ENCODE data around the gene UBXN10. TPM values are rescaled to one million over a fixed set of nuclear protein-coding genes. Genes with fewer than 3 reads are reported as not detected.
A peak's percentile ranks its signal among the peaks of the same experiment; 100 is the strongest.

The UBXN10 gene
- total and polyA plus RNA-seq, 2 of the 8 experiments (the other 6 are each of a cell fraction or from before 2014, with no cell fraction given) = 0.43 to 0.68 TPM

DNA sequence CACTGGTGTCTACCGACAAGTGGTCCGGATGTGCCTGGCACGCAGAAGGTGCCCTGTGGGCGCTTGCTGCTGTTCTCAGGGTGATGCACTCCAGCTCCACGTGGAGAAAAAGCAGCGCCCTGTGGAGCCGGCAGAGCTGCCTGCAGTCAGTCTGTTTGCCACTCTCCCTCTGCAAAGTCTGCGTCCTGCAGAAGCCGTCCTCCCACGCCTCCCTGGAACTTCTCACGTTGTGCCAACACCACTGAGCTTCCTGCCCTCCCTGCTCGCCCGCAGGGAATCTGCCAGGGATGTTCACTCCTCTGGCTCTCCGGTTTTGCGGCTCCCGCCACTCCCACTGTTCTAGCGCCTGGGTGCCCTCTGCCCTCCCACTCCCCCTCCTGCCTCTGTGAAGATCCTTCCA is 19.8 kb upstream of the UBXN10 start:
- CTCF ChIA-PET (ENCODE audit: partially characterized antibody) = interaction anchor here (0.6 to 8.4 kb wide), 43 partner anchors 8 to 327 kb away, joined by 3 to 89 read pairs (median 5); partner anchors contain the start of genes PLA2G2A and PLA2G2D
- H3K9ac ChIP-seq (replicated peaks in 1 of 4; ENCODE audit: extremely low read depth in 1 of 4, low read depth in 3 of 4, low read length in 3 of 4) = no peak overlapping the region

More for the DNA sequence above, 19.8 kb upstream of the UBXN10 start:
- H2AFZ ChIP-seq (ENCODE audit: low read length) = no peak overlapping the region
- no peak overlapping the region for H3K4ac ChIP-seq (replicated peaks; ENCODE audit: insufficient read length, low read depth, low read length)
- no peak overlapping the region for H2BK20ac ChIP-seq (ENCODE audit: low read length)
- H3K4me1 ChIP-seq (replicated peaks in 1 of 4; ENCODE audit: control insufficient read depth in 3 of 4, insufficient read depth in 4 of 4, low read length in 3 of 4) = peaks cover 0 to 5% (median 0%) of the 10 kb centered on the region in 4 experiments; a peak in 2 of 7 replicates
- H3K14ac ChIP-seq (ENCODE audit: insufficient read length) = no peak overlapping the region
- H3K36me3 ChIP-seq (ENCODE audit: control insufficient read depth in 2 of 4, insufficient read depth in 4 of 4, low read length in 3 of 4) = no peaks in the 10 kb centered on the region
- no peaks in the 10 kb centered on the region; the same call in 1 of the 2 replicates for H3K79me1 ChIP-seq (ENCODE audit: low read depth, low read length)
- H3K56ac ChIP-seq (replicated peaks; ENCODE audit: insufficient read length, low read depth, low read length) = no peak overlapping the region
- peak overlapping the region; percentile 93; the same call in 1 of the 2 replicates for H2BK12ac ChIP-seq (ENCODE audit: low read depth, low read length)
- H2BK5ac ChIP-seq (ENCODE audit: low read depth, low read length) = no peak overlapping the region
- H3K23me2 ChIP-seq (ENCODE audit: low read depth, low read length) = no peaks in the 10 kb centered on the region
- TF ChIP-seq BACH1 (IDR thresholded peaks at IDR 0.05; ENCODE audit: low read length) (no peak), TCF12 (IDR thresholded peaks at IDR 0.05; ENCODE audit: low read depth, low read length) (no peak), RFX5 (IDR thresholded peaks at IDR 0.05; ENCODE audit: borderline replicate concordance, low read depth, low read length) (no peak), ASH2L (IDR thresholded peaks at IDR 0.05; ENCODE audit: low read length) (no peak), POU5F1 (IDR thresholded peaks at IDR 0.05; ENCODE audit: low read depth, low read length) (no peak), NANOG (IDR thresholded peaks at IDR 0.05; ENCODE audit: insufficient read depth, low read depth, low read length, poor library complexity, severe bottlenecking) (no peak), POLR2AphosphoS5 (IDR thresholded peaks at IDR 0.05; ENCODE audit: low read depth, low read length) (no peak), BRCA1 (IDR thresholded peaks at IDR 0.05; ENCODE audit: low read depth, low read length) (no peak), SIX5 (IDR thresholded peaks at IDR 0.05; ENCODE audit: low read depth, low read length) (no peak), GTF2F1 (IDR thresholded peaks at IDR 0.05; ENCODE audit: borderline replicate concordance, low read depth, low read length) (no peak)
- TF ChIP-seq, protein P1, sequence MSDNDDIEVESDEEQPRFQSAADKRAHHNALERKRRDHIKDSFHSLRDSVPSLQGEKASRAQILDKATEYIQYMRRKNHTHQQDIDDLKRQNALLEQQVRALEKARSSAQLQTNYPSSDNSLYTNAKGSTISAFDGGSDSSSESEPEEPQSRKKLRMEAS (IDR thresholded peaks at IDR 0.05) = no peak
- TF ChIP-seq, protein P2, sequence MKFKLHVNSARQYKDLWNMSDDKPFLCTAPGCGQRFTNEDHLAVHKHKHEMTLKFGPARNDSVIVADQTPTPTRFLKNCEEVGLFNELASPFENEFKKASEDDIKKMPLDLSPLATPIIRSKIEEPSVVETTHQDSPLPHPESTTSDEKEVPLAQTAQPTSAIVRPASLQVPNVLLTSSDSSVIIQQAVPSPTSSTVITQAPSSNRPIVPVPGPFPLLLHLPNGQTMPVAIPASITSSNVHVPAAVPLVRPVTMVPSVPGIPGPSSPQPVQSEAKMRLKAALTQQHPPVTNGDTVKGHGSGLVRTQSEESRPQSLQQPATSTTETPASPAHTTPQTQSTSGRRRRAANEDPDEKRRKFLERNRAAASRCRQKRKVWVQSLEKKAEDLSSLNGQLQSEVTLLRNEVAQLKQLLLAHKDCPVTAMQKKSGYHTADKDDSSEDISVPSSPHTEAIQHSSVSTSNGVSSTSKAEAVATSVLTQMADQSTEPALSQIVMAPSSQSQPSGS (IDR thresholded peaks at IDR 0.05; ENCODE audit: low read length) = no peak
- H4K20me1 ChIP-seq (replicated peaks in 1 of 2; ENCODE audit: control insufficient read depth in 1 of 2, insufficient read depth in 2 of 2, low read length in 2 of 2) = peaks cover 0 to 1% of the 10 kb centered on the region in 2 experiments
- H3K27ac ChIP-seq (ENCODE audit: low read depth, low read length) = no peak overlapping the region
- no peak overlapping the region for H4K91ac ChIP-seq (replicated peaks; ENCODE audit: insufficient read length, low read length)
- H2AK5ac ChIP-seq (ENCODE audit: low read depth, low read length) = no peak overlapping the region; the same call in 1 of the 2 replicates
- FAIRE-seq = no peak
- no peak overlapping the region for H3K4me2 ChIP-seq (ENCODE audit: insufficient read depth in 1 of 2, low read depth in 2 of 2, low read length in 2 of 2)
- WGBS, 2 experiments (ENCODE audit: extremely low coverage in 1 of 2, insufficient coverage in 1 of 2, insufficient read length in 1 of 2, insufficient replicate concordance in 2 of 2, low coverage in 1 of 2, low lambda C conversion rate in 2 of 2, missing lambda C conversion rate in 1 of 2) = 82% methylated on average over 17 of the region's 17 CpGs; no CpG with 5 or more reads in 1 of the 2 experiments
- H3K79me2 ChIP-seq (ENCODE audit: control insufficient read depth in 1 of 2, insufficient read depth in 2 of 2, low read length in 2 of 2) = no peaks in the 10 kb centered on the region
- no peak overlapping the region for H2BK15ac ChIP-seq (ENCODE audit: low read length)
- no peaks in the 10 kb centered on the region for H3K27me3 ChIP-seq (replicated peaks in 1 of 4; ENCODE audit: control insufficient read depth in 3 of 4, extremely low read depth in 1 of 4, insufficient read depth in 3 of 4, low read length in 3 of 4)
- H4K5ac ChIP-seq (ENCODE audit: insufficient read length, low read depth, low read length) = no peak overlapping the region
- no peak overlapping the region for H3K4me3 ChIP-seq (ENCODE audit: extremely low read depth in 1 of 4, insufficient read depth in 2 of 4, low read depth in 3 of 4, low read length in 4 of 4)
- H4K8ac ChIP-seq (ENCODE audit: extremely low read depth, insufficient read depth, low read length) = peak overlapping the region; percentile 1; the same call in 1 of the 2 replicates
- POLR2A ChIA-PET (ENCODE audit: partially characterized antibody) = no interaction called here
- H2BK120ac ChIP-seq (replicated peaks; ENCODE audit: low read depth, low read length) = no peak overlapping the region
- no peak overlapping the region for H3K18ac ChIP-seq (ENCODE audit: extremely low read depth, low read length)
- no peak overlapping the region for H3K23ac ChIP-seq (ENCODE audit: insufficient read length)
- H3K9me3 ChIP-seq (ENCODE audit: insufficient read depth in 2 of 2, low read depth in 1 of 2, low read length in 1 of 2) = peaks cover 0 to 4% of the 10 kb centered on the region in 2 experiments; a peak in 2 of 4 replicates
- no peak for DNase-seq (ENCODE audit: low read depth in 1 of 2, low spot score in 2 of 2)
